SK-N-SH (cell line): ENCODE data around the gene RABL6. TPM values are rescaled to one million over a fixed set of nuclear protein-coding genes. Genes with fewer than 3 reads are reported as not detected.
"Not testable (repeated sequence)": the region's sequence is repeated elsewhere in the genome, so short reads cannot be mapped to it uniquely, and the experiment has no call there.

ENCODE experiments used
- CTCF ChIA-PET: fragments of 300-600, 350-600 bp; formaldehyde crosslinking; extraction: SDS; loops from one replicate; lab custom pipeline; 2021; lab: Yijun Ruan, JAX
- POLR2A ChIA-PET: fragments of 350-600 bp; sonication (Branson Sonifier 250); formaldehyde crosslinking; extraction: SDS; loops from one replicate; lab custom pipeline; 2020; ENCODE audit warnings: antibody characterized with exemption, inconsistent platforms; lab: Yijun Ruan, JAX
- DNase-seq: peaks from one replicate; pipeline ENCODE4 v3.0.0; 2012
- H2AFZ ChIP-seq: fragments of 200-600 bp; sonication (generic); 2 replicates; pipeline ENCODE4 v1.8.1; 2016; ENCODE audit warnings: antibody characterized with exemption, mild to moderate bottlenecking, low read depth
- H3F3A ChIP-seq: fragments of 200-600 bp; sonication (generic); replicated peaks from 2 replicates; pipeline ENCODE3; 2016; ENCODE audit warnings: antibody characterized with exemption, mild to moderate bottlenecking; ENCODE audit not compliant: insufficient read depth
- H3K27ac ChIP-seq, 2 experiments: fragments of 200-500 bp in 1 of 2; fragments of 200-600 bp in 1 of 2; sonication (Bioruptor generic) in 1 of 2; sonication (generic), shearing (Covaris generic) in 1 of 2; 2 replicates each; pipeline versions ENCODE4 v1.5.1 to v1.6.1; 2014 to 2016; ENCODE audit warnings: low read depth in 2 of 2, inconsistent platforms in 1 of 2, low read length in 1 of 2, mild to moderate bottlenecking in 1 of 2, mixed read lengths in 1 of 2
- H3K27me3 ChIP-seq: fragments of 200-600 bp; sonication (generic), shearing (Covaris generic); 2 replicates; pipeline ENCODE4 v1.6.1; 2016; ENCODE audit warnings: mixed run types; ENCODE audit not compliant: insufficient read depth
- H3K36me3 ChIP-seq, 2 experiments: fragments of 200-500 bp in 1 of 2; fragments of 200-600 bp in 1 of 2; sonication (Bioruptor generic) in 1 of 2; sonication (generic) in 1 of 2; replicated peaks in 1 of 2; 2 replicates each; pipeline versions ENCODE3 to v1.5.1; 2014 to 2016; ENCODE audit warnings: low read length in 1 of 2, mild to moderate bottlenecking in 1 of 2; ENCODE audit not compliant: insufficient read depth in 2 of 2, control insufficient read depth in 1 of 2
- H3K4me1 ChIP-seq, 2 experiments: fragments of 200-500 bp in 1 of 2; fragments of 200-600 bp in 1 of 2; sonication (Bioruptor generic) in 1 of 2; sonication (generic), shearing (Covaris generic) in 1 of 2; 2 replicates each; pipeline versions ENCODE4 v1.5.1 to v1.6.1; 2014 to 2016; ENCODE audit warnings: low read depth in 1 of 2, low read length in 1 of 2, mixed run types in 1 of 2; ENCODE audit not compliant: insufficient read depth in 2 of 2, control insufficient read depth in 1 of 2
- H3K4me2 ChIP-seq: fragments of 200-600 bp; sonication (generic), shearing (Covaris generic); 2 replicates; pipeline ENCODE4 v1.6.1; 2017; ENCODE audit warnings: mixed run types
- H3K4me3 ChIP-seq, 2 experiments: fragments of 200-500 bp in 1 of 2; fragments of 200-600 bp in 1 of 2; sonication (Bioruptor generic) in 1 of 2; sonication (generic), shearing (Covaris generic) in 1 of 2; 2 replicates each; pipeline versions ENCODE4 v1.5.1 to v1.8.1; 2014 to 2016; ENCODE audit warnings: low read depth in 2 of 2, inconsistent platforms in 1 of 2, low read length in 1 of 2, mild to moderate bottlenecking in 1 of 2, mixed read lengths in 1 of 2, moderate library complexity in 1 of 2
- H3K79me2 ChIP-seq: fragments of 200-600 bp; sonication (generic); 2 replicates; pipeline ENCODE4 v1.8.1; 2017; ENCODE audit warnings: mild to moderate bottlenecking; ENCODE audit not compliant: insufficient read depth
- H3K9ac ChIP-seq: fragments of 200-600 bp; sonication (generic); 2 replicates; pipeline ENCODE4 v1.6.1; 2017; ENCODE audit warnings: mixed run types
- H3K9me2 ChIP-seq: fragments of 200-600 bp; sonication (generic); 2 replicates; pipeline ENCODE4 v1.6.1; 2017; ENCODE audit warnings: mixed run types
- H3K9me3 ChIP-seq: fragments of 200-600 bp; sonication (generic); 2 replicates; pipeline ENCODE4 v1.6.1; 2017; ENCODE audit warnings: mixed run types, mild to moderate bottlenecking, moderate library complexity
- H4K20me1 ChIP-seq: fragments of 200-600 bp; sonication (generic); 2 replicates; pipeline ENCODE4 v1.6.1; 2017; ENCODE audit warnings: mild to moderate bottlenecking, mixed run types; ENCODE audit not compliant: insufficient read depth
- CTCF ChIP-seq: fragments of 200-600 bp; sonication (generic); IDR thresholded peaks from 2 replicates; pipeline ENCODE4 v1.6.1; 2017; ENCODE audit warnings: antibody characterized with exemption, mild to moderate bottlenecking, moderate library complexity
- EZH2phosphoT487 ChIP-seq: fragments of 200-600 bp; sonication (generic); IDR thresholded peaks from 2 replicates; pipeline ENCODE4 v1.6.1; 2017; ENCODE audit warnings: low read depth, mixed run types, mild to moderate bottlenecking, antibody characterized with exemption, moderate library complexity, borderline replicate concordance
- JUND ChIP-seq: IDR thresholded peaks from 2 replicates; pipeline ENCODE4 v1.4.0; 2012
- NRF1 ChIP-seq: IDR thresholded peaks from 2 replicates; pipeline ENCODE4 v1.6.1; 2012; ENCODE audit warnings: low read depth, mild to moderate bottlenecking, low read length
- POLR2AphosphoS5 ChIP-seq: IDR thresholded peaks from 2 replicates; pipeline ENCODE4 v1.6.1; 2012; ENCODE audit warnings: low read depth, low read length
- RXRA ChIP-seq: IDR thresholded peaks from 2 replicates; pipeline ENCODE4 v1.4.0; 2012; ENCODE audit warnings: low read depth, mild to moderate bottlenecking, borderline replicate concordance
- TAF1 ChIP-seq: IDR thresholded peaks from 2 replicates; pipeline ENCODE4 v1.6.1; 2012; ENCODE audit warnings: low read depth, mild to moderate bottlenecking, low read length, moderate library complexity, borderline replicate concordance
- WGBS: methylation state at CpG from one replicate; pipeline ENCODE4 v1.1.6; 2017; ENCODE audit warnings: low lambda C conversion rate; 5-methylcytosine and 5-hydroxymethylcytosine counted together
- polyA plus RNA-seq, 3 experiments: library from polyadenylated mRNA; depleted of rRNA; stranded (reverse); fragments of >200 nt; gene quantifications; 2 replicates each; pipeline ENCODE4 v1.2.3, GENCODE V29; 2012
- TF ChIP-seq, protein P1 (sequence below): IDR thresholded peaks from 2 replicates; pipeline ENCODE4; 2012
- TF ChIP-seq, protein P2 (sequence below): IDR thresholded peaks from 2 replicates; pipeline ENCODE4 v1.4.0; 2012; ENCODE audit warnings: low read depth

The RABL6 gene
- polyA plus RNA-seq, 1 of the 3 experiments (the other 2 are of a cell fraction): 43.6 TPM

DNA sequence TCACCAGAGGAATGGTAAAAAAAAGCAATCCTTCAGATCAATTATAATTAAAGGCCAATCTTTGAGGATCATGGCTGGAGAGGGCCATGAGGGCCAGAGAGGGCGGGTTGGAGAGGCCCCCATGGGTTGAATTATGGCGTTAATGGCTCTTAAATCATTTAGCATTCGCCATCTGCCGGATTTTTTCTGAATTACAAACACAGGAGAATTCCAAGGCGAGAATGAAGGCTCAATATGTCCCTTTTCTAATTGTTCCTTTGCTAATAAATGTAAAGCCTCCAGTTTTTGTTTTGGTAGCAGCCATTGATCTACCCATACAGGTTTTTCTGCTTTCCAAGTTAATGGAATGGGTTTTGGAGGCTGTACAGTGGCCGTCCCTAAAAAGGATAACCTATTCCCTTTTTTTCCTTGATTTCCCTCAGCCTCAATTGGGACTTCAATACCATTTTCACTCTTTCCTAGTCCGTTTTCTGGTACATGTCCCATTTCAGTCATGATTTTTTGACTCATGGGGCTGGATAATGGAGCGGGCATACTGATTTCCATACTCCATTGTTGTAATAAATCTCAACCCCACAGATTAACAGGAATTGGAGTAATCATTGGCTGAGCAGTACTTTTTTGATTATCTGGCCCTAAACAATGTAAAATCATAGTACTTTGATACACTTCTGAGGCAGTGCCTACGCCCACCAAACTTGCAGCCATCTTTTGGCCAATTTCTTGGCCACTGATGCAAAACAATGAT lies 23.3 kb upstream of the RABL6 start (continued):
- TF ChIP-seq CTCF (peak; percentile 63), EZH2phosphoT487 (no peak), RXRA (no peak), NRF1 (no peak), TAF1 (no peak), JUND (no peak)
- TF ChIP-seq, protein P1, sequence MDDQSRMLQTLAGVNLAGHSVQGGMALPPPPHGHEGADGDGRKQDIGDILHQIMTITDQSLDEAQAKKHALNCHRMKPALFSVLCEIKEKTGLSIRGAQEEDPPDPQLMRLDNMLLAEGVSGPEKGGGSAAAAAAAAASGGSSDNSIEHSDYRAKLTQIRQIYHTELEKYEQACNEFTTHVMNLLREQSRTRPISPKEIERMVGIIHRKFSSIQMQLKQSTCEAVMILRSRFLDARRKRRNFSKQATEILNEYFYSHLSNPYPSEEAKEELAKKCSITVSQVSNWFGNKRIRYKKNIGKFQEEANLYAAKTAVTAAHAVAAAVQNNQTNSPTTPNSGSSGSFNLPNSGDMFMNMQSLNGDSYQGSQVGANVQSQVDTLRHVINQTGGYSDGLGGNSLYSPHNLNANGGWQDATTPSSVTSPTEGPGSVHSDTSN: no peak; the same call in 1 of the 2 replicates
- TF ChIP-seq, protein P2, sequence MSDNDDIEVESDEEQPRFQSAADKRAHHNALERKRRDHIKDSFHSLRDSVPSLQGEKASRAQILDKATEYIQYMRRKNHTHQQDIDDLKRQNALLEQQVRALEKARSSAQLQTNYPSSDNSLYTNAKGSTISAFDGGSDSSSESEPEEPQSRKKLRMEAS: no peak
- TF ChIP-seq, all 33 proteins: peak for 3

DNA sequence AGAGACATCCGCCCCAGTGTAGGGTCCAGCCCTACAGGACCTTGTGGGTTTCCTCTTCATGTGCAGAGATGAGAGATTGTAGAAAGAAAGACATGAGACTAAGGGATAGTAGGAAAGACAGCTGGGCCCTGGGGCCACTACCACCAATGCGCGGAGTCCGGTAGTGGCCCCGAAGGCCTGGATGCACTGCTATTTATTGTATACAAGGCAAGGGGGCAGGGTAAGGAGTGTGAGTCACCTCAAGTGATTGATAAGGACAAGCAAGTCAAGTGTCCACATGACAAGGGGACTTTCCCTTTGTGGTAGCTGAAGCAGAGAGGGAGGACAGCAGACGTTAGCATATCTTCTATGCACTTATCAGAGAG lies 22.8 kb upstream of the RABL6 start:
- no peaks in the 10 kb centered on the region for H3K79me2 ChIP-seq
- H3K9me3 ChIP-seq: no peaks in the 10 kb centered on the region
- H3K4me3 ChIP-seq: no peak overlapping the region
- POLR2A ChIA-PET: no interaction called here
- H3K27me3 ChIP-seq: peaks cover 16% of the 10 kb centered on the region; the same call in 1 of the 2 replicates
- H2AFZ ChIP-seq: no peak overlapping the region
- H3F3A ChIP-seq: peaks cover 10% of the 10 kb centered on the region
- no peaks in the 10 kb centered on the region for H3K36me3 ChIP-seq
- H4K20me1 ChIP-seq: no peaks in the 10 kb centered on the region
- no peak for TF ChIP-seq POLR2AphosphoS5
- TF ChIP-seq, all 33 proteins: peak for 0
- H3K4me2 ChIP-seq: no peak overlapping the region
- H3K9me2 ChIP-seq: no peaks in the 10 kb centered on the region
- H3K9ac ChIP-seq: no peak overlapping the region
- H3K4me1 ChIP-seq: peaks cover under 1 to 3% of the 10 kb centered on the region in 2 experiments
- H3K27ac ChIP-seq: no peak overlapping the region
- no peak for DNase-seq
- CTCF ChIA-PET: interaction anchor here (1.4 to 3.9 kb wide), 4 partner anchors 10 to 57 kb away, joined by 3 to 57 read pairs (median 8); partner anchors contain the start of gene LCN15
- WGBS: 91% methylated on average over 6 of the region's 6 CpGs

DNA sequence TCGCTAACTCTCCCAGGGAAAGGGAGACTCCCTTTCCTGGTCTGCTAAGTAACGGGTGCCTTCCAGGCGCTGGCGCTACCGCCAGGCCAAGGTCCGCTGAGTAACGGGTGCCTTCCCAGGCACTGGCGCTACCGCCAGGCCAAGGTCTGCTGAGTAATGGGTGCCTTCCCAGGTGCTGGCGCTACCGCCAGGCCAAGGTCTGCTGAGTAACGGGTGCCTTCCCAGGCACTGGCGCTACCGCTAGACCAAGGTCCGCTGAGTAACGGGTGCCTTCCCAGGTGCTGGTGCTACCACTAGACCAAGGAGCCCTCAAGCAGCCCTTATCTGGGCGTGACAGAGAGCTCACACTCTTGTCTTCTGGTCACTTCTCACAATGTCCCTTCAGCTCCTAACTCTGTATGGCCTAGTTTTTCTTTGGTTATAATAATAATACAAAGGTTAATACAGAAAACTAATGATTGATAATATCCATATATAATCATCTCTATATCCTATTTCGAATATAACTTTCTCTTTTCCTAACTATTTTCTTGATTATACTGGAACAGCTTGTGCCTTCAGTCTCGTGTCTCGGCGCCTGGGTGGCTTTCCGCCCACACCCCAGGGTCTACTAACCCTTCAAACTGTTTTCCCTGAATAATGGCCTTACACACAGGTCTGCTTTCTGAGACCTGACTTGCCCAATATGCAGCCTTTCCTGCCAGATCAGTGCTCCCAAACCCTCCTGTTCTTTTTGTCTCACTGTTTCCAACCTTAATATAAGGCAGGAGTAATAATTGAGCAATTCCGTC lies 22.0 kb upstream of the RABL6 start:
- H3K9ac ChIP-seq, H3K36me3 ChIP-seq, H3K9me3 ChIP-seq, H3K4me2 ChIP-seq, H3K9me2 ChIP-seq, H3K27ac ChIP-seq, H2AFZ ChIP-seq, H3K4me1 ChIP-seq, H3K4me3 ChIP-seq, DNase-seq, H3K27me3 ChIP-seq, H3K79me2 ChIP-seq, H4K20me1 ChIP-seq, POLR2A ChIA-PET: not testable (repeated sequence)
- H3F3A ChIP-seq: peaks cover 16% of the 10 kb centered on the region
- CTCF ChIA-PET: interaction anchor here (0.8 to 3.9 kb wide), 12 partner anchors 10 to 264 kb away, joined by 3 to 57 read pairs (median 7); partner anchors contain the start of genes AJM1, LCN15 and LCN8
- 58% methylated on average over 7 of the region's 23 CpGs for WGBS
